ENCODE measurements around the gene TEX13A. TPM values are rescaled to one million over a fixed set of nuclear protein-coding genes. Genes with fewer than 3 reads are reported as not detected.
"Not testable (repeated sequence)": the region's sequence is repeated elsewhere in the genome, so short reads cannot be mapped to it uniquely, and the experiment has no call there.

The TEX13A gene
- not detected in 2 replicates for total RNA-seq

GRCh38 chrX:105220636-105221035, at the start of gene TEX13A:
Gene TEX13A (minus strand): TSS chrX:105220694. CDS start chrX:105220397, 297 bp downstream.
- intact Hi-C loops (cut with micrococcal nuclease) = no loop called here

DNA sequence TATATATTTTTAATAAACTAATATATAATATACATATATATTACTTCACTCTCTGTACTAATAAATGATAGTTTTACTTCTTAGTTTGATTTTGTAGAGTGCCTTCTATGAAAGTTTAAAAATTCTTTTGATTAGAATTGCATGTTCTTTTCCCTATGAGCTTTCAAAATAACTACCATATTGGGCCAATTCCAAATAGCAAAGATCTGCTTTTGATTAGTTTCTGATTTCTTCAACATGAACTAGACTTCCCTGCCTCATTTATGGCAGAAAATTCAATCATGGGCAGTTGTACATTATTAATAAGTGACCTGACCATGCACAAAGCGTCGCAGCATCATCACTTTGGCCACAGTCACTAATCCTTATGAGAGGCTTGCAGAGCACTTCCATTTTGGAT, 48.9 kb upstream of the TEX13A start:
- intact Hi-C loops (cut with micrococcal nuclease) = no loop called here

DNA sequence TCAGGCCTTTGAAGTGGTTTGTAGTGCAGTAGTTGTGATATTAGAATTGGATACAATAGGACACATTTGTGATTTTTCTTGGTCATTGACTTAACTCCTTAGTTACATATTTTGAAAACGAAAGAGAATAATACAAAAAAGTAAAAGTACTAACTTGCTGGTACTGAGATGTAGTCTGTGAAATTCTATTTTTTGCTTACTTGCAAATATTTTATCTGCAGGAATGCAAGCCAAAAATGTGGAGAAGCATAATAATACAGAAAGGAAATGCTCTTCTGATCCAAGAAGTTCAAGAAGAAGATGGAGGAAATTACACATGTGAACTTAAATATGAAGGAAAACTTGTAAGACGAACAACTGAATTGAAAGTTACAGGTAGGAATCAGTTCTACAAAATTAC, 46.7 kb upstream of the TEX13A start:
- intact Hi-C loops (cut with micrococcal nuclease) = no loop called here

DNA sequence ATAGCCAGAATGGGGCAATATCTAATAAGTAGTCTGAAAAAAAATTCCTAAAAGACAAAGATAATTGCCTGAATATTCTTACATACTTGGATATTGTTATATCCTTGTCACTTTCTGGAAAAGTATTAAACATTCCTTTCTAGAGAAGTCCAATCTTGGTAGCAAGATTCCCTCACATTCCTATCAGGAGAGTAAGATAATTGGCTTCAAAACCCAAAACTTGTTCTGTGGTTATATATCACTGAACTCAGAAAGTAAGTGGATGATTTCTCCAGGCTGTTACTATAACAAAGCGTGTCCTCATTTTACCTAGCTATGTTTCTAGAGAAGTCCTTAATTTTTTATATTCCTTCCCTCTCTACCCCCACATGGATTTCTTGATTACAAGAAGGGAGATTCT, 46.0 kb upstream of the TEX13A start:
- intact Hi-C loops (cut with micrococcal nuclease) = no loop called here

DNA sequence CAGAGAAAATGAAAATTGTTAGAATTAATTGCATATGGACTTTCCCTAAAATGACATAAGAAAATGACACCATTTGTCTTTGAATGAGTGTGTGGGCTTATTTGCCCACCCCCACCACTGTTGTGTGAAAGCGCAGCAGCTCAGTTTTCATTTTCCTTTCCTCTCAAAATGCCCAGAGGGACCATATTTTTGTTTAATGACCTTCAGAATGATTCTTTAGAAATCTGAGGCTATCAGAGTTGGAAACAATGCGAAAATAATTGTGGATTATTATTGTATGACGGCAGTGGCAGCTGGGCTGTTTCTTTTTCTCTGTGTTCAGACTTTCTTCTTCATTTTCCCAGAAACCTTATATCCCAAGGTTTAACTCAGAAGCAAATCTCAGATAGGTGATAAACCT, 44.6 kb upstream of the TEX13A start:
- intact Hi-C loops (cut with micrococcal nuclease) = no loop called here

DNA sequence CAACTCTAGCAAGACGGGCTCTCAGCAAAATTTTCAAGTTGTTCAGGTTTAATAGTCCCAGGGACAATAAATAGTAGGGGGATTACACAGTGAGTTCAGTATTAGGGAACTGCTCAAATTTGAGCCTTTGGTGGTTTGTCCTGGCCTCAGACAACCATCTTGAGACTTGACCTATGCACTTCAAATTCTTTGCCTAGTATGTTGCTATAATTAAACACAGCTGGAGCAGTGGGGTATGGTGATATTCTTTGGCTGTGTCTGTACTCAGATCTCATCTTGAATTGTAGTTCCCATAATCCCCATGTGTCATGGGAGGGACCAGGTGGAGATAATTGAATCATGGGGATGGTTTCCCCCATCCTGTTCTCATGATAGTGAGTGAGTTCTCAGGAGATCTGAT, 43.3 kb upstream of the TEX13A start:
- intact Hi-C loops (cut with micrococcal nuclease) = no loop called here

- intact Hi-C loops (cut with micrococcal nuclease) = no loop called here
Observed at GRCh38 chrX:105263171-105263570, 42.7 kb upstream of the TEX13A start.

DNA sequence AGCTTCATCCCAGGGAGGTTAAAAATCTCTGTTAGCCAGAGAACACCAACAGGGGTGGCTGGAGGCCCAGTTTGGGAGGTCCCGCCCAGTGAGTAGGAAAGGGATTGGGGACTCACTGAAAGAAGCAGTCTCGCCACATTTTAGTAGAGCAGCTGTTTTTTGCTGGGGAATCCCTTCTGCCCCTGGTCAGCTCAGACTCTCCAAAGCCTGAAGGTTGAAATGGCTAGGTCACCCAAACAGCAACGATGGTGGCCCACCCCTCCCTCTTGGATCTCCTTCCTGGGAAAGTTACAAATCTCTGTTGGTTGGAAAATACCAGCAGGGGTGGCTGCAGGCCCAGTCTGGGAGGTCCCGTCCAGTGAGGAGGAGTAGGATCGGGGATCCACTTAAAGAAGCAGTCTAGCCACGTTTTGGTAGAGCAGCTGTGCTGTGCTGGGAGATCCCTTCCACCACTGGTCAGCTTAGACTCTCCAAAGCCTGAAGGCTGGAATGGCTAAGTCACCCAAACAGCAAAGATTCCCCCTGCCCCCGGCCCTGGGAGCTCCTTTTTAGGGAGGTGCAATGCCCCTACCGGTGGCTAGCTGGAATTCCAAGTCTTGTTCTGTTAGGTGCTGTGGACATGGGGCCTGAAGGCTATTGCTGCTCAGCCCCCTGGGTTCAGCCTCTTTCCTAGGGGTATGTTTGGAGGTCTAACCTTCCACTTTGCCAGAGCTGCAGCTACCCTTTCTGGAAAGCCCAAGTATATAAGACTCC, 40.0 kb upstream of the TEX13A start:
- intact Hi-C loops (cut with micrococcal nuclease) = no loop called here

DNA sequence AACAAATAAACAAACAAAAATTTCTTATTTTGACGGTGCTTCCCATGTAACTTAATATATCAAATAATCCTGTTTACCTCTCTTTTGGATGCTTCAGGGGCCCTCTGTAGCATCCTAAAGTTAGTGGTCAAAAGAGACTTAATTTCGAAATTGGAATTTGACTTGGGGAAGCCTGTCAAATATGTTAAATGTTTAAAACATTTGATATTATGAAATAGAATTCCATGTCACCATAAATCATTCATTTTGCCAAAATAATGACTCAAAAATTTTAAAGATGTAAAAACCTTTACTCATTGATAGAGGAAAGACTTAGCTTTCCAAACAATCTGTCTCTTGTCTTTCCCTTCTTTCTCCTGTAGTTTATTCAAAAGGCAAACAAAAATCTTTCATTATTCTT, 20.6 kb upstream of the TEX13A start:
- intact Hi-C loops (cut with micrococcal nuclease) = no loop called here

DNA sequence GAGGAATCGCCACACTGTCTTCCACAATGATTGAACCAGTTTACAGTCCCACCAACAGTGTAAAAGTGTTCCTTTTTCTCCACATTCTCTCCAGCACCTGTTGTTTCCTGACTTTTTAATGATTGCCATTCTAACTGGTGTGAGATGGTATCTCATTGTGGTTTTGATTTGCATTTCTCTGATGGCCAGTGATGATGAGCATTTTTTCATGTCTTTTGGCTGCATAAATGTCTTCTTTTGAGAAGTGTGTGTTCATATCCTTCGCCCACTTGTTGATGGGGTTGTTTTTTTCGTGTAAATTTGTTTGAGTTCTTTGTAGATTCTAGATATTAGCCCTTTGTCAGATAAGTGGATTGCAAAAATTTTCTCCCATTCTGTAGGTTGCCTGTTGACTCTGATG, 16.9 kb upstream of the TEX13A start:
- intact Hi-C loops (cut with micrococcal nuclease) = not testable (repeated sequence)

DNA sequence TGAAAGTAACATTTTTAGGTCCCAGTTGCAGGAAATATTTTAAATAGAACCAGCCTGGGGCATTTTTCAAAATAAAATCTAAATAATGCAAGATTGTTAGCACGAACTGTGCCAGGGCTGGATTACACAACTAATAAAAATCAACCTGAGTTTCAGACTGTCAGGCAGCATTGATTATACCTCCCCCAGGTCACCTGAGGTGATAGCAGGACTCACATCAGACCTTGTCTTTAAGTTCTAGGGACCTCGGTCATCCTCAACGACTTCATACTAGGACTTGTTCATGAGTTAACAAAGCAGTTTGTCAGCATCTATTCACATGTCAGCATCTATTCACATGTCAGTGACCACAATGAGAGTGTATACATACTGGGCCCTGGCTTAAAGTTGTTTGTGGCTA, 8.7 kb upstream of the TEX13A start:
- intact Hi-C loops (cut with micrococcal nuclease) = no loop called here

DNA sequence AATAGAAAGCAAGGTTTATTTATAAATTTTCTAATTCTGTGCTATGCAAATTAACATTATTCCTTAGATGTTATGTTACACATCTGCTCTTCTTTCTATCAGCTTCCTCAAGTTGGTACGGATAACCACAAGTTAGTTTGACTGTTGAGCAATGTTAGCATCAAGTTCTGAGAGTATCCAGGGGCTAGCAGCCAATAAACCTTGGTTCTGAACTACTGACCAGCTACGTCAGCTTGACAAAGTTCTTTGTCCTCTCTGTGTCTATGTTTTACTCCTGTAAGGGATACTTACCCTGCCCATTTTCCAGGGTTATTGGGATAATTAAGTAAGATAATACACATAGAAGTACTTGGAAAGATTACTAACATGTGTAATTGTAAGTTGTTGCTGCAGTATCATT, 8.1 kb upstream of the TEX13A start:
- intact Hi-C loops (cut with micrococcal nuclease) = no loop called here

DNA sequence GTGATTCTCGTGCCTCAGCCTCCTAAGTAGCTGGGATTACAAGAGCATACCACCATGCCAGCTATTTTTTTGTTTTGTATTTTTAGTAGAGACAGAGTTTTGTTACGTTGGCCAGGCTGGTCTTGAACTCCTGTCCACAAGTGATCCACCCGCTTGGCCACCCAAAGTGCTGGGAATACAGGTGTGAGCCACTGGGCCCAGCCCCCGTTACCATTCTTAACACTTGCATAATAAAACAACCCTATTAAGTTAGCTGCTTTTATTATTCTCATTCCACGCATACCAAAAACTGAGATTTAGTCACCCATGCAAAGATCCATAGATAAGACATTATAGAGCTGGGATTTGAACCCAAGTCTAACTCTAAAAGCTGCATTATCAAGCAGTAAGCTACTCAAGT, 6.0 kb upstream of the TEX13A start:
- intact Hi-C loops (cut with micrococcal nuclease) = no loop called here

DNA sequence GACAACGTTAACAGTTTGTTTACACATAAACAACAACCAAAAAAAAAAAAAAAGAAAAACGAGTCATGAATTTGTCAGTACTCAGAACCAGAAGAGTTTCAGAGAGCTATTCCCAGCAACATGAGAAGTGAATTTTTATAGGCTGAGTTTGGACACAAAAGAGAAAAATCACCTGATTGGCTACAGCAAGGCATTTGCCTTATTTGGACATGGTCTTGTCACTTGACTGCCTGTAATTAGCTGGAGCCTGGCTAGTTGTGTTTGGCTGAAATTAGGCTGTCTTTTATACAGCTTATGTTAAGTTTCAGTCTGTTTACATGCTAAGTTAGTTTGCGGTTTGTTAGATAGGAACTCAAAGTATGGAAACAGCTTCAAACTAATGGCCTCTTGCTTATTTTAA, 880 bp upstream of the TEX13A start:
- intact Hi-C loops (cut with micrococcal nuclease) = no loop called here

DNA sequence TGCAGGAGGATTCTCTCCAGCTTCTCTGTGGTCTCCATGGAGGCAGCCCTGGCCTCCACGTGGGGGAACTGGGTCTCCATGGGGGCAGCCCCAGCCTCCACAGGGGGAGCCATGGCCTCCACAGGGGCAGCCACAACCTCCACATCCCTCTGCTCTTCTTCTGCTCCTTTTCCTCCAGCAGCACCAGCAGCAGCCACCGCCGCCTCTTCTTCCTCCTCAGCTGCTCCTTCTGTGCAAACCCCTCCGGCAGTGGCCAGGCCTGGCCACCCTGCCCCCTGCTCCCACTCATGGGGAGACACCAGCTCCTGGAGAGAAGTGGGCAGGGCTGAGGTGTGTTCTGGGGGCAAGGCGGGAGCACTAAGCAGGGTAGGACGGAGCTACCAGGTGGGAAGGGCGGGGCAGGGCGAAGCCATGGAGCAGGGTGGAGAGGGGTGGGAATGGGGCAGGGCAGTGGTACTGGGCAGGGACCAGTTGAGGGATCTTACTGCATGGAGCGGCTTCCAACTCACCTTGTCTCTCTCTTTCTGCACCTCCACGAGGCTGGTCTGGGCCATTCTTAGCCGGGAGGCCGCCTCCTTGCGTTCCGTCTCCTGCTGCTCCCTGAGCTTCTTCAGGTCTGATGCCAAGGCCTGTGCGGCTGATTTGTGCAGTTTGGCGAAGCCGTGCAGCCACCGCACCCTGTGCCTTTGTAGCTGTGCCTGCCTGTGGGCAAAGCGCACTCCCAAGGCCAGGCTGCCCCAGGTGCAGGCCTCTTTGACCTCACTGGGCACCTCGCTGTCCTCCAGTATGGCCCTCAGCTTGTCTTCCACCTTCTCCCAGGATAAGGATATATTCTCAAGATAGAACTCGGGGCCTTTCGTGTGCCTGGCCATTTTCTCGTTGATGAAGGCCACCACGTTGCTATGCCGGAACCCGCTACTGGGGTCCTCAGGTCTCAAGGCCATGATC, 766 bp downstream of the TEX13A start:
- intact Hi-C loops (cut with micrococcal nuclease) = no loop called here

- intact Hi-C loops (cut with micrococcal nuclease) = no loop called here
Observed at GRCh38 chrX:105211066-105211575, 9.4 kb downstream of the TEX13A start.

GRCh38 chrX:105210258-105210657, 10.2 kb downstream of the TEX13A start:
- intact Hi-C loops (cut with micrococcal nuclease) = no loop called here

DNA sequence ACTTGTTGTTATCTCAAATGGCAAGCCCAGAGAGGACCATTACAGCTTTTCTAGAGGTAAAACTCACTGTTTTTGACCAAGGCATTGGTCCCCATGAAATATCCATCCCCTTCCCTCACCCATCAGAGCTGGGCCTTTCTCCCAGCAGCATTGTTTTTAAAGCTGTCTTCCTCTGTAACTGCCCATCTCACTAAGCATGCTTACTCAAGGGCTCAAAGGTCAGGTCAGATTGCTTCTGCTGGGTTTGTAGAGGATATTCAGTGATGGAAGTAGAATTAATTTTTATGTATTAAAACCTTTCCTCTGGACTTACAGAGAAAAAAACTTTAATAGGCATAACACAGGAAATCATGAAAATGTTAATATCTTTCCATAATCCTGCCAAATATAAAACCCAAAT, 11.1 kb downstream of the TEX13A start:
- intact Hi-C loops (cut with micrococcal nuclease) = no loop called here

GRCh38 chrX:105191878-105192277, 28.6 kb downstream of the TEX13A start:
- intact Hi-C loops (cut with micrococcal nuclease) = no loop called here

- intact Hi-C loops (cut with micrococcal nuclease) = no loop called here
Observed at GRCh38 chrX:105190252-105190853, 30.1 kb downstream of the TEX13A start.

- intact Hi-C loops (cut with micrococcal nuclease) = no loop called here
Observed at GRCh38 chrX:105189093-105189492, 31.4 kb downstream of the TEX13A start.

DNA sequence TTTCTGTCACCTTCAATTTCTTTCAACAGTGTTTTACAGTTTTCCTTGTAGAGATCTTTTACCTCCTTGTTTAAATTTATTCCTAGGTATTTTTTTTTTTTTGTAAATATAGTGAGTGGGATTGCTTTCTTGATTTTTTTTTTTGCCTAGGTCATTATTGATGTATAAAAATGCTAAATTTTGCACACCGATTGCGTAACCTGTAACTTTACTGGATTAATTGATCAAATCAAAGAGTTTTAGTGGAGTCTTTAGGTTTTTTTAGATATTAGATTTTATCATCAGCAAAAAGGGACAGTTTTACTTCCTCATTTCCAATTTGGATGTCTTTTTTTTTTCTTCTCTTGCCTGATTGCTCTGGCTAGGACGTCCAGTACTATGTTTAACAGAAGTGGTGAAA, 40.9 kb downstream of the TEX13A start:
- intact Hi-C loops (cut with micrococcal nuclease) = no loop called here

Measured in T-helper 2 cell treated with Interferon-gamma antibody and Interleukin-4, amounts not matched to agents 100 ng/mL and 5 ng/mL, for 36 hours (primary cell).